Thyroid gland (tissue), 4 donors: Measurements from ENCODE around the gene NT5DC4.

Experiments
- CTCF ChIP-seq, 6 experiments: fragments of 200-600 bp in 3 of 6; fragments of 450-650 bp in 3 of 6; sonication (generic) in 3 of 6; IDR thresholded peaks; one replicate each; pipeline ENCODE4 v1.5.1; 2016 to 2019; ENCODE audit warnings: antibody characterized with exemption in 6 of 6, mild to moderate bottlenecking in 2 of 6, inconsistent platforms in 1 of 6, moderate library complexity in 1 of 6
- POLR2A ChIP-seq, 2 donors: fragments of 450-650 bp; IDR thresholded peaks; one replicate each; pipeline ENCODE4 v1.6.1; 2017; ENCODE audit warnings: antibody characterized with exemption in 2 of 2, mild to moderate bottlenecking in 2 of 2, moderate library complexity in 1 of 2

GRCh38 chr2:112698834-112699515, 21.8 kb upstream of the NT5DC4 start:
- TF ChIP-seq CTCF (IDR thresholded peaks at IDR 0.05) (no peak), POLR2A (IDR thresholded peaks at IDR 0.05) (no peak)
